HL-60 (cell line): ENCODE results near the gene ENTPD3.

Experiments
- GABPA ChIP-seq: IDR thresholded peaks from 2 replicates; pipeline ENCODE4 v1.6.1; 2012; ENCODE audit warnings: low read depth
- TF ChIP-seq, protein P1 (sequence below): IDR thresholded peaks from one replicate; pipeline ENCODE4 v1.5.1; 2011; ENCODE audit warnings: low read length, control low read depth, inconsistent platforms; ENCODE audit not compliant: insufficient read depth

DNA sequence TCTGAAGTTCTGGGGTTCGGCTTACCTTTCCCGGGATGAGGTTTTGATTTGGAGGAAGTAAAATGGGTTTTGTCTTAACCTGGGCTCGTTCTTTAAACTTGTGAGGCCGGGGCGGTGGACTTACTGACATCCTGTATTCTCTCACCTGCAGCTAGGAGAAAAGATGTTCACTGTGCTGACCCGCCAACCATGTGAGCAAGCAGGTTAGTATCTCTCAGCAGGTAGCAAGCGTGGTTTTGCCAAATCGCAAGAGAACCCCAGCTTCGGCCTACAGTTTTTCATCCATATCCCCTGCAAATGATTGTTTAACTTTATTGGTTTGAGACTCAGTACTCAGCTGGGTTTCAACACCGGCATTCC lies 891 bp downstream of the ENTPD3 start:
- TF ChIP-seq, protein P1, sequence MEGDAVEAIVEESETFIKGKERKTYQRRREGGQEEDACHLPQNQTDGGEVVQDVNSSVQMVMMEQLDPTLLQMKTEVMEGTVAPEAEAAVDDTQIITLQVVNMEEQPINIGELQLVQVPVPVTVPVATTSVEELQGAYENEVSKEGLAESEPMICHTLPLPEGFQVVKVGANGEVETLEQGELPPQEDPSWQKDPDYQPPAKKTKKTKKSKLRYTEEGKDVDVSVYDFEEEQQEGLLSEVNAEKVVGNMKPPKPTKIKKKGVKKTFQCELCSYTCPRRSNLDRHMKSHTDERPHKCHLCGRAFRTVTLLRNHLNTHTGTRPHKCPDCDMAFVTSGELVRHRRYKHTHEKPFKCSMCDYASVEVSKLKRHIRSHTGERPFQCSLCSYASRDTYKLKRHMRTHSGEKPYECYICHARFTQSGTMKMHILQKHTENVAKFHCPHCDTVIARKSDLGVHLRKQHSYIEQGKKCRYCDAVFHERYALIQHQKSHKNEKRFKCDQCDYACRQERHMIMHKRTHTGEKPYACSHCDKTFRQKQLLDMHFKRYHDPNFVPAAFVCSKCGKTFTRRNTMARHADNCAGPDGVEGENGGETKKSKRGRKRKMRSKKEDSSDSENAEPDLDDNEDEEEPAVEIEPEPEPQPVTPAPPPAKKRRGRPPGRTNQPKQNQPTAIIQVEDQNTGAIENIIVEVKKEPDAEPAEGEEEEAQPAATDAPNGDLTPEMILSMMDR: no peak
- no peak for TF ChIP-seq GABPA
